SK-N-SH (cell line): Measurements from ENCODE around the gene BCL2L13. TPM values are rescaled to one million over a fixed set of nuclear protein-coding genes. Genes with fewer than 3 reads are reported as not detected.

Experiments used
- CTCF ChIA-PET: fragments of 300-600, 350-600 bp; formaldehyde crosslinking; extraction: SDS; loops from one replicate; lab custom pipeline; 2021; lab: Yijun Ruan, JAX
- POLR2A ChIA-PET: fragments of 350-600 bp; sonication (Branson Sonifier 250); formaldehyde crosslinking; extraction: SDS; loops from one replicate; lab custom pipeline; 2020; ENCODE audit warnings: antibody characterized with exemption, inconsistent platforms; lab: Yijun Ruan, JAX
- DNase-seq: peaks from one replicate; pipeline ENCODE4 v3.0.0; 2012
- H2AFZ ChIP-seq: fragments of 200-600 bp; sonication (generic); 2 replicates; pipeline ENCODE4 v1.8.1; 2016; ENCODE audit warnings: antibody characterized with exemption, mild to moderate bottlenecking, low read depth
- H3F3A ChIP-seq: fragments of 200-600 bp; sonication (generic); replicated peaks from 2 replicates; pipeline ENCODE3; 2016; ENCODE audit warnings: antibody characterized with exemption, mild to moderate bottlenecking; ENCODE audit not compliant: insufficient read depth
- H3K27ac ChIP-seq, 2 experiments: fragments of 200-500 bp in 1 of 2; fragments of 200-600 bp in 1 of 2; sonication (Bioruptor generic) in 1 of 2; sonication (generic), shearing (Covaris generic) in 1 of 2; 2 replicates each; pipeline versions ENCODE4 v1.5.1 to v1.6.1; 2014 to 2016; ENCODE audit warnings: low read depth in 2 of 2, inconsistent platforms in 1 of 2, low read length in 1 of 2, mild to moderate bottlenecking in 1 of 2, mixed read lengths in 1 of 2
- H3K27me3 ChIP-seq: fragments of 200-600 bp; sonication (generic), shearing (Covaris generic); 2 replicates; pipeline ENCODE4 v1.6.1; 2016; ENCODE audit warnings: mixed run types; ENCODE audit not compliant: insufficient read depth
- H3K36me3 ChIP-seq, 2 experiments: fragments of 200-500 bp in 1 of 2; fragments of 200-600 bp in 1 of 2; sonication (Bioruptor generic) in 1 of 2; sonication (generic) in 1 of 2; replicated peaks in 1 of 2; 2 replicates each; pipeline versions ENCODE3 to v1.5.1; 2014 to 2016; ENCODE audit warnings: low read length in 1 of 2, mild to moderate bottlenecking in 1 of 2; ENCODE audit not compliant: insufficient read depth in 2 of 2, control insufficient read depth in 1 of 2
- H3K4me1 ChIP-seq, 2 experiments: fragments of 200-500 bp in 1 of 2; fragments of 200-600 bp in 1 of 2; sonication (Bioruptor generic) in 1 of 2; sonication (generic), shearing (Covaris generic) in 1 of 2; 2 replicates each; pipeline versions ENCODE4 v1.5.1 to v1.6.1; 2014 to 2016; ENCODE audit warnings: low read depth in 1 of 2, low read length in 1 of 2, mixed run types in 1 of 2; ENCODE audit not compliant: insufficient read depth in 2 of 2, control insufficient read depth in 1 of 2
- H3K4me2 ChIP-seq: fragments of 200-600 bp; sonication (generic), shearing (Covaris generic); 2 replicates; pipeline ENCODE4 v1.6.1; 2017; ENCODE audit warnings: mixed run types
- H3K4me3 ChIP-seq, 2 experiments: fragments of 200-500 bp in 1 of 2; fragments of 200-600 bp in 1 of 2; sonication (Bioruptor generic) in 1 of 2; sonication (generic), shearing (Covaris generic) in 1 of 2; 2 replicates each; pipeline versions ENCODE4 v1.5.1 to v1.8.1; 2014 to 2016; ENCODE audit warnings: low read depth in 2 of 2, inconsistent platforms in 1 of 2, low read length in 1 of 2, mild to moderate bottlenecking in 1 of 2, mixed read lengths in 1 of 2, moderate library complexity in 1 of 2
- H3K79me2 ChIP-seq: fragments of 200-600 bp; sonication (generic); 2 replicates; pipeline ENCODE4 v1.8.1; 2017; ENCODE audit warnings: mild to moderate bottlenecking; ENCODE audit not compliant: insufficient read depth
- H3K9ac ChIP-seq: fragments of 200-600 bp; sonication (generic); 2 replicates; pipeline ENCODE4 v1.6.1; 2017; ENCODE audit warnings: mixed run types
- H3K9me2 ChIP-seq: fragments of 200-600 bp; sonication (generic); 2 replicates; pipeline ENCODE4 v1.6.1; 2017; ENCODE audit warnings: mixed run types
- H3K9me3 ChIP-seq: fragments of 200-600 bp; sonication (generic); 2 replicates; pipeline ENCODE4 v1.6.1; 2017; ENCODE audit warnings: mixed run types, mild to moderate bottlenecking, moderate library complexity
- H4K20me1 ChIP-seq: fragments of 200-600 bp; sonication (generic); 2 replicates; pipeline ENCODE4 v1.6.1; 2017; ENCODE audit warnings: mild to moderate bottlenecking, mixed run types; ENCODE audit not compliant: insufficient read depth
- ELF1 ChIP-seq: IDR thresholded peaks from 2 replicates; pipeline ENCODE4 v1.4.0; 2012
- EP300 ChIP-seq, 2 experiments: IDR thresholded peaks; 2 replicates each; pipeline versions ENCODE4 v1.4.0 to v1.6.1; 2012; ENCODE audit warnings: borderline replicate concordance in 1 of 2, low read depth in 1 of 2, low read length in 1 of 2
- FOXJ3 ChIP-seq: sonication (generic); formaldehyde crosslinking; IDR thresholded peaks from 2 replicates; pipeline ENCODE4 v1.5.1; 2020; ENCODE audit warnings: mild to moderate bottlenecking, missing genetic modification reagents
- FOXM1 ChIP-seq: IDR thresholded peaks from 2 replicates; pipeline ENCODE4 v1.4.0; 2012; ENCODE audit warnings: low read depth, mild to moderate bottlenecking
- JUND ChIP-seq: IDR thresholded peaks from 2 replicates; pipeline ENCODE4 v1.4.0; 2012
- NFIC ChIP-seq: IDR thresholded peaks from 2 replicates; pipeline ENCODE4 v1.4.0; 2012; ENCODE audit warnings: borderline replicate concordance
- NRF1 ChIP-seq: IDR thresholded peaks from 2 replicates; pipeline ENCODE4 v1.6.1; 2012; ENCODE audit warnings: low read depth, mild to moderate bottlenecking, low read length
- RAD21 ChIP-seq: IDR thresholded peaks from 2 replicates; pipeline ENCODE4 v1.6.1; 2012; ENCODE audit warnings: mild to moderate bottlenecking, low read length
- SIN3A ChIP-seq: IDR thresholded peaks from 2 replicates; pipeline ENCODE4 v1.6.1; 2012; ENCODE audit warnings: low read depth, mild to moderate bottlenecking, low read length, moderate library complexity, borderline replicate concordance
- TAF1 ChIP-seq: IDR thresholded peaks from 2 replicates; pipeline ENCODE4 v1.6.1; 2012; ENCODE audit warnings: low read depth, mild to moderate bottlenecking, low read length, moderate library complexity, borderline replicate concordance
- WGBS: methylation state at CpG from one replicate; pipeline ENCODE4 v1.1.6; 2017; ENCODE audit warnings: low lambda C conversion rate; 5-methylcytosine and 5-hydroxymethylcytosine counted together
- polyA plus RNA-seq, 3 experiments: library from polyadenylated mRNA; depleted of rRNA; stranded (reverse); fragments of >200 nt; gene quantifications; 2 replicates each; pipeline ENCODE4 v1.2.3, GENCODE V29; 2012
- TF ChIP-seq, protein P1 (sequence below): fragments of 150-350 bp; IDR thresholded peaks from 2 replicates; pipeline ENCODE4 v1.6.1; 2017; ENCODE audit warnings: antibody characterized with exemption, low read length, low read depth, borderline replicate concordance
- TF ChIP-seq, protein P2 (sequence below): IDR thresholded peaks from 2 replicates; pipeline ENCODE4 v1.4.0; 2012; ENCODE audit warnings: low read depth, borderline replicate concordance
- TF ChIP-seq, protein P3 (sequence below): fragments of 200-600 bp; sonication (generic); IDR thresholded peaks from 2 replicates; pipeline ENCODE4 v1.6.1; 2017; ENCODE audit warnings: antibody characterized with exemption, mild to moderate bottlenecking, moderate library complexity
- TF ChIP-seq, protein P4 (sequence below): IDR thresholded peaks from 2 replicates; pipeline ENCODE4 v1.6.1; 2012; ENCODE audit warnings: mild to moderate bottlenecking, low read depth, low read length, moderate library complexity
- TF ChIP-seq, protein P5 (sequence below): IDR thresholded peaks from 2 replicates; pipeline ENCODE4 v1.4.0; 2012; ENCODE audit warnings: low read depth, borderline replicate concordance
- TF ChIP-seq, protein P6 (sequence below): fragments of 150-350 bp; IDR thresholded peaks from 2 replicates; pipeline ENCODE4 v1.6.1; 2016; ENCODE audit warnings: mild to moderate bottlenecking, low read depth, low read length

Gene BCL2L13
- polyA plus RNA-seq, 1 of the 3 experiments (the other 2 are of a cell fraction) = 37.1 TPM

DNA sequence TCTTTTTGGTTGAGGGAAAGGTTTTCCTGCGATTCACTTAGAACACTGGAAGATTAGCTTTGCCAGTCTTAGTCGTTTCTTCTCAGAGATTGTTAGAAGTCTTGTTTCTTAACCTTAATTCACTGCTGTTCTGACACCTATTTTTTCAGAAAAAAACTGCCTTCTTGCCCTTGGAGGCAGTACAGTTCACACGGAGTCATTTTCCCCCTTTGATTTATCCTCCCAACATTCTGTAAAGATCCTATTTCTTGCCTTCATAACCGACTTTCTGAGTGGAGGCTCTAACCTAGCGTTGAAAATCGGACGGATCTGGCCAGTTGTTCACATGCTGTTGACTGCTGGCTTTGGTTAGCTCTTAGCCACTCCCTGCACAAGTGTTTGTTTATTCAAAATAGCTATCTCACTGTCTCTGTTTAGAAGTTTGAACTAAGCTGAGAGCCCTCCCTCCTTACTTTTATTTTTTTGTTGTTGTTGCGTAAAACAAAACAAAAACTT, 737 bp downstream of the BCL2L13 start:
- peak; percentile 56 for DNase-seq
- TF ChIP-seq, protein P1, sequence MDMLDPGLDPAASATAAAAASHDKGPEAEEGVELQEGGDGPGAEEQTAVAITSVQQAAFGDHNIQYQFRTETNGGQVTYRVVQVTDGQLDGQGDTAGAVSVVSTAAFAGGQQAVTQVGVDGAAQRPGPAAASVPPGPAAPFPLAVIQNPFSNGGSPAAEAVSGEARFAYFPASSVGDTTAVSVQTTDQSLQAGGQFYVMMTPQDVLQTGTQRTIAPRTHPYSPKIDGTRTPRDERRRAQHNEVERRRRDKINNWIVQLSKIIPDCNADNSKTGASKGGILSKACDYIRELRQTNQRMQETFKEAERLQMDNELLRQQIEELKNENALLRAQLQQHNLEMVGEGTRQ = no peak
- no peak for TF ChIP-seq FOXM1
- TF ChIP-seq, protein P2, sequence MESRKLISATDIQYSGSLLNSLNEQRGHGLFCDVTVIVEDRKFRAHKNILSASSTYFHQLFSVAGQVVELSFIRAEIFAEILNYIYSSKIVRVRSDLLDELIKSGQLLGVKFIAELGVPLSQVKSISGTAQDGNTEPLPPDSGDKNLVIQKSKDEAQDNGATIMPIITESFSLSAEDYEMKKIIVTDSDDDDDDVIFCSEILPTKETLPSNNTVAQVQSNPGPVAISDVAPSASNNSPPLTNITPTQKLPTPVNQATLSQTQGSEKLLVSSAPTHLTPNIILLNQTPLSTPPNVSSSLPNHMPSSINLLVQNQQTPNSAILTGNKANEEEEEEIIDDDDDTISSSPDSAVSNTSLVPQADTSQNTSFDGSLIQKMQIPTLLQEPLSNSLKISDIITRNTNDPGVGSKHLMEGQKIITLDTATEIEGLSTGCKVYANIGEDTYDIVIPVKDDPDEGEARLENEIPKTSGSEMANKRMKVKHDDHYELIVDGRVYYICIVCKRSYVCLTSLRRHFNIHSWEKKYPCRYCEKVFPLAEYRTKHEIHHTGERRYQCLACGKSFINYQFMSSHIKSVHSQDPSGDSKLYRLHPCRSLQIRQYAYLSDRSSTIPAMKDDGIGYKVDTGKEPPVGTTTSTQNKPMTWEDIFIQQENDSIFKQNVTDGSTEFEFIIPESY = no peak
- TF ChIP-seq RAD21 = no peak
- TF ChIP-seq EP300 (IDR thresholded peaks at IDR 0.05; ENCODE audit: borderline replicate concordance in 1 of 2, low read depth in 1 of 2, low read length in 1 of 2) = no peak
- no peak for TF ChIP-seq SIN3A
- TF ChIP-seq, protein P3, sequence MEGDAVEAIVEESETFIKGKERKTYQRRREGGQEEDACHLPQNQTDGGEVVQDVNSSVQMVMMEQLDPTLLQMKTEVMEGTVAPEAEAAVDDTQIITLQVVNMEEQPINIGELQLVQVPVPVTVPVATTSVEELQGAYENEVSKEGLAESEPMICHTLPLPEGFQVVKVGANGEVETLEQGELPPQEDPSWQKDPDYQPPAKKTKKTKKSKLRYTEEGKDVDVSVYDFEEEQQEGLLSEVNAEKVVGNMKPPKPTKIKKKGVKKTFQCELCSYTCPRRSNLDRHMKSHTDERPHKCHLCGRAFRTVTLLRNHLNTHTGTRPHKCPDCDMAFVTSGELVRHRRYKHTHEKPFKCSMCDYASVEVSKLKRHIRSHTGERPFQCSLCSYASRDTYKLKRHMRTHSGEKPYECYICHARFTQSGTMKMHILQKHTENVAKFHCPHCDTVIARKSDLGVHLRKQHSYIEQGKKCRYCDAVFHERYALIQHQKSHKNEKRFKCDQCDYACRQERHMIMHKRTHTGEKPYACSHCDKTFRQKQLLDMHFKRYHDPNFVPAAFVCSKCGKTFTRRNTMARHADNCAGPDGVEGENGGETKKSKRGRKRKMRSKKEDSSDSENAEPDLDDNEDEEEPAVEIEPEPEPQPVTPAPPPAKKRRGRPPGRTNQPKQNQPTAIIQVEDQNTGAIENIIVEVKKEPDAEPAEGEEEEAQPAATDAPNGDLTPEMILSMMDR = no peak
- H3K79me2 ChIP-seq = peaks cover 56% of the 10 kb centered on the region

DNA sequence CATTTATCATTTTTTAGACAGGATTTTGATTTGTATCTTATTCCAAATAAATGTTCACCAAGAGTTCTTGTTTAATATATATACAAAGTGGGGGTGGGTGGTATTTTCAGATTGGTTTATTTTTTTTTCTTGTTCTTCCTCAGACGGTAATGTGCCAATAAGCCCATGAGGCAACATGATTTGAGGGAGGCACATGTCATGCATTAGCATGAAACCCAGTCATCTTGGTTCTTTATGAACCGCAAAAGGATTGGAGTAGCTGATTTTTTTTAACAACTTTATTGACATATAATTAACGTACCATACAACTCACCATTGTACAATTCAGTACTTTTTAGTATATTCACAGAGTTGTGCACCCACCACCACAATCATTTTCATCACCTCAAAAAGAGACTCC, 2.7 kb downstream of the BCL2L13 start:
- Histone ChIP-seq H3K79me2 (peaks cover 71% of the 10 kb centered on the region), H4K20me1 (no peaks in the 10 kb centered on the region), H3K9me3 (no peaks in the 10 kb centered on the region), H3K9me2 (no peaks in the 10 kb centered on the region), H3K4me1 (peaks cover 4 to 7% of the 10 kb centered on the region in 2 experiments; a peak in 1 of 4 replicates), H3K4me2 (no peak overlapping the region), H3K27ac (no peak overlapping the region), H3F3A (peaks cover 27% of the 10 kb centered on the region), H3K27me3 (no peaks in the 10 kb centered on the region), H3K9ac (no peak overlapping the region), H3K36me3 (peaks cover 0 to 14% of the 10 kb centered on the region in 2 experiments), H2AFZ (no peak overlapping the region), H3K4me3 (no peak overlapping the region)
- ChIA-PET POLR2A (no interaction called here), CTCF (no interaction called here)
- DNase-seq = no peak
- WGBS = 97% methylated on average over 3 of the region's 3 CpGs
- TF ChIP-seq FOXJ3 (CRISPR knock-in tag) = no peak
- TF ChIP-seq ELF1 = no peak
- TF ChIP-seq NFIC = no peak
- TF ChIP-seq TAF1 = no peak
- TF ChIP-seq, protein P4, sequence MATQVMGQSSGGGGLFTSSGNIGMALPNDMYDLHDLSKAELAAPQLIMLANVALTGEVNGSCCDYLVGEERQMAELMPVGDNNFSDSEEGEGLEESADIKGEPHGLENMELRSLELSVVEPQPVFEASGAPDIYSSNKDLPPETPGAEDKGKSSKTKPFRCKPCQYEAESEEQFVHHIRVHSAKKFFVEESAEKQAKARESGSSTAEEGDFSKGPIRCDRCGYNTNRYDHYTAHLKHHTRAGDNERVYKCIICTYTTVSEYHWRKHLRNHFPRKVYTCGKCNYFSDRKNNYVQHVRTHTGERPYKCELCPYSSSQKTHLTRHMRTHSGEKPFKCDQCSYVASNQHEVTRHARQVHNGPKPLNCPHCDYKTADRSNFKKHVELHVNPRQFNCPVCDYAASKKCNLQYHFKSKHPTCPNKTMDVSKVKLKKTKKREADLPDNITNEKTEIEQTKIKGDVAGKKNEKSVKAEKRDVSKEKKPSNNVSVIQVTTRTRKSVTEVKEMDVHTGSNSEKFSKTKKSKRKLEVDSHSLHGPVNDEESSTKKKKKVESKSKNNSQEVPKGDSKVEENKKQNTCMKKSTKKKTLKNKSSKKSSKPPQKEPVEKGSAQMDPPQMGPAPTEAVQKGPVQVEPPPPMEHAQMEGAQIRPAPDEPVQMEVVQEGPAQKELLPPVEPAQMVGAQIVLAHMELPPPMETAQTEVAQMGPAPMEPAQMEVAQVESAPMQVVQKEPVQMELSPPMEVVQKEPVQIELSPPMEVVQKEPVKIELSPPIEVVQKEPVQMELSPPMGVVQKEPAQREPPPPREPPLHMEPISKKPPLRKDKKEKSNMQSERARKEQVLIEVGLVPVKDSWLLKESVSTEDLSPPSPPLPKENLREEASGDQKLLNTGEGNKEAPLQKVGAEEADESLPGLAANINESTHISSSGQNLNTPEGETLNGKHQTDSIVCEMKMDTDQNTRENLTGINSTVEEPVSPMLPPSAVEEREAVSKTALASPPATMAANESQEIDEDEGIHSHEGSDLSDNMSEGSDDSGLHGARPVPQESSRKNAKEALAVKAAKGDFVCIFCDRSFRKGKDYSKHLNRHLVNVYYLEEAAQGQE = no peak
- TF ChIP-seq NRF1 = no peak
- TF ChIP-seq, protein P5, sequence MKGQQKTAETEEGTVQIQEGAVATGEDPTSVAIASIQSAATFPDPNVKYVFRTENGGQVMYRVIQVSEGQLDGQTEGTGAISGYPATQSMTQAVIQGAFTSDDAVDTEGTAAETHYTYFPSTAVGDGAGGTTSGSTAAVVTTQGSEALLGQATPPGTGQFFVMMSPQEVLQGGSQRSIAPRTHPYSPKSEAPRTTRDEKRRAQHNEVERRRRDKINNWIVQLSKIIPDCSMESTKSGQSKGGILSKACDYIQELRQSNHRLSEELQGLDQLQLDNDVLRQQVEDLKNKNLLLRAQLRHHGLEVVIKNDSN = no peak
- TF ChIP-seq, protein P6, sequence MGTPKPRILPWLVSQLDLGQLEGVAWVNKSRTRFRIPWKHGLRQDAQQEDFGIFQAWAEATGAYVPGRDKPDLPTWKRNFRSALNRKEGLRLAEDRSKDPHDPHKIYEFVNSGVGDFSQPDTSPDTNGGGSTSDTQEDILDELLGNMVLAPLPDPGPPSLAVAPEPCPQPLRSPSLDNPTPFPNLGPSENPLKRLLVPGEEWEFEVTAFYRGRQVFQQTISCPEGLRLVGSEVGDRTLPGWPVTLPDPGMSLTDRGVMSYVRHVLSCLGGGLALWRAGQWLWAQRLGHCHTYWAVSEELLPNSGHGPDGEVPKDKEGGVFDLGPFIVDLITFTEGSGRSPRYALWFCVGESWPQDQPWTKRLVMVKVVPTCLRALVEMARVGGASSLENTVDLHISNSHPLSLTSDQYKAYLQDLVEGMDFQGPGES = no peak
- no peak for TF ChIP-seq JUND

More for the DNA sequence above, 737 bp downstream of the BCL2L13 start:
- Histone ChIP-seq H3F3A (peaks cover 39% of the 10 kb centered on the region), H3K9ac (peak overlapping the region; percentile 94), H2AFZ (peak overlapping the region; percentile 90), H3K4me2 (peak overlapping the region; percentile 84), H4K20me1 (no peaks in the 10 kb centered on the region), H3K9me3 (no peaks in the 10 kb centered on the region), H3K9me2 (no peaks in the 10 kb centered on the region), H3K27me3 (no peaks in the 10 kb centered on the region), H3K4me1 (peaks cover 4 to 7% of the 10 kb centered on the region in 2 experiments; a peak in 1 of 4 replicates), H3K4me3 (peak overlapping the region; percentile 62 to 93), H3K36me3 (peaks cover 0 to 11% of the 10 kb centered on the region in 2 experiments), H3K27ac (peak overlapping the region; percentile 94 to 96)
- ChIA-PET POLR2A (interaction anchor here (0.6 to 1.4 kb wide), 3 partner anchors 9 to 468 kb away, joined by 3 to 4 read pairs (median 4); no protein-coding TSS in a partner anchor), CTCF (interaction anchor here (0.7 to 1.4 kb wide), 4 partner anchors 12 to 437 kb away, joined by 3 to 4 read pairs (median 3); no protein-coding TSS in a partner anchor)
- 6% methylated on average over 8 of the region's 8 CpGs for WGBS
